ENCODE measurements around the gene TYMP.

The TYMP gene

DNA sequence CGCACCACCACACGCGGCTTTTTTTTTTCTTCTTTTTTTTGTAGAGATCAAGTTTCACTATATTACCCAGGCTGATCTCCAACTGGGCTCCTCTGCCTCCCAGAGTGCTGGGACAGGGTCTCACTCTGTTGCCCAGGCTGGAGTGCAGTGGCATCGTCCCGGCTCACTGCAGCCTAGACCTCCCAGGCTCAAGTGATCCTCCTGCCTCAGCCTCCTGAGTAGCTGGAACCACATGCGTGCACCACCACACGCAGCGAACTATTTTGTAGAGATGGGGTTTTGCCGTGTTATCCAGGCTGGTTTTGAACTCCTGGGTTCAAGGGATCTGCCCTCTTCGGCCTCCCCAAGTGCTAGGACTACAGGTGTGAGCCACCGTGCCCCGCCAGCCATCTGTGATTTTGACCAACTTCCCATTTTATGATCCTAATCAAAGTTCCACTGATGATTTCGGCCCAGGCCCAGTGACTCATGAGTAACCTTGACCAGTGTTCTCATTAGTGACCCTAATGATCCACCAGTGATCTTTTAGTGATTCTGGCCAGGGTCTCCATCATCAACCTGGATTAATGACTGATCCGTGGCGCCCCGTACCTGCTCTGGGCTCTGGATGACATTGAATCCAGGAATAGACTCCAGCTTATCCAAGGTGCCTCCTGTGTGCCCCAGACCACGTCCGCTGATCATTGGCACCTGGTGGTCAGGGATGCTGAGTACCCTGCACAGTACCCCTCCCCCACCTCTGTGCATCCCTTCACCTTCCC is 1.7 kb downstream of the TYMP start:
- H3K4me3 ChIP-seq (ENCODE audit: low read length) = no peak overlapping the region
- H3K36me3 ChIP-seq (ENCODE audit: insufficient read depth, low read length) = peaks cover 9% of the 10 kb centered on the region
- H3K27me3 ChIP-seq (ENCODE audit: insufficient read depth, low read length) = peaks cover 7% of the 10 kb centered on the region
- H3K9me3 ChIP-seq (ENCODE audit: low read length) = peaks cover 15% of the 10 kb centered on the region
- H3K4me1 ChIP-seq (ENCODE audit: insufficient read depth, low read length) = peaks cover 26% of the 10 kb centered on the region
- H2AFZ ChIP-seq (ENCODE audit: low read depth, low read length) = no peak overlapping the region

DNA sequence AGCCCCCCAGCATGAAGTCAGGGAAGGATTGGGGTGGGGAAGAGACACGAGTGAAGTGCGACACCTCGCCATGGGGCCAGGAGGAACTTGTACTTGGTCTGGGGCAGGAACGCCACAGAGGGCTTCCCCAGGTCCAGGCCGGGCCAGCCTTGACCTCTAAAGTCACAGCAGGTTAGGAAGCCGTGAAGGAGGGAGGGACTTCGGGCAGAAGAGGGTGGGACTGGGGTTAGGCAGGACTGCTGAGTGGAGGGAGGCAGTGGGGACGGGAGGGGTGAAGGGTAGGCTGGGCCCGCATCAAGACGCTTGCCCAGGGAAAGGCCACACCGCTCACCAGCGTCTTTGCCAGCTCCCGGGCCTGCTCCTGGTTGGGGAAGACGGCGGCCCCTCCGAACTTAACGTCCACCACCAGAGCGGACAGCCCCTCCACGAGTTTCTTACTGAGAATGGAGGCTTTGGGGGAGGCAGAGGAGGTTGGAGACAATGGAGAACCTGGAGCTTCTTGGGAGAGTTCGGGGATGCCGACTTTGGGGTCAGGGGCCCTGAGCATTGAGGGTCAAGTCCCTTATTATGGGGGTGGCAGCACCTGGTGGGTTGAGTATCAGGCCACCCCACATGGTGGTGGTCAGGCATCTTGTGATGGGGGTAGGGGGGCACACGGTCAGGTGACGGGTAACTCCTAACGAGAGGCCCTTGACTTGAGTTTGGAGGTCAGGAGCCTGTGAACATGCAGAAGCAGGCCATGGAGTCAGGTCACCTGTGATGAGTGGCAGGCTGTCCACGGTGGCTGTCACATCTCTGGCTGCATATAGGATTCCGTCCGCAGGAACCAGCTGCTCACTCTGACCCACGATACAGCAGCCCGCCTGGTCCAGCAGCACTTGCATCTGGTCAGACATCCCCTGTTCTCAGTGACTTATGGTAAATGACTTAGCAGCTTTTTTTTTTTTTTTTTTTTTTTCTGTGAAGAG is 2.7 kb downstream of the TYMP start:
- Histone ChIP-seq H2AFZ (ENCODE audit: low read depth, low read length) (no peak overlapping the region), H3K27me3 (ENCODE audit: insufficient read depth, low read length) (peaks cover 7% of the 10 kb centered on the region), H3K4me1 (ENCODE audit: insufficient read depth, low read length) (peaks cover 19% of the 10 kb centered on the region), H3K4me3 (ENCODE audit: low read length) (peak overlapping the region; percentile 79), H3K36me3 (ENCODE audit: insufficient read depth, low read length) (peaks cover 18% of the 10 kb centered on the region), H3K9me3 (ENCODE audit: low read length) (peaks cover 15% of the 10 kb centered on the region)

DNA sequence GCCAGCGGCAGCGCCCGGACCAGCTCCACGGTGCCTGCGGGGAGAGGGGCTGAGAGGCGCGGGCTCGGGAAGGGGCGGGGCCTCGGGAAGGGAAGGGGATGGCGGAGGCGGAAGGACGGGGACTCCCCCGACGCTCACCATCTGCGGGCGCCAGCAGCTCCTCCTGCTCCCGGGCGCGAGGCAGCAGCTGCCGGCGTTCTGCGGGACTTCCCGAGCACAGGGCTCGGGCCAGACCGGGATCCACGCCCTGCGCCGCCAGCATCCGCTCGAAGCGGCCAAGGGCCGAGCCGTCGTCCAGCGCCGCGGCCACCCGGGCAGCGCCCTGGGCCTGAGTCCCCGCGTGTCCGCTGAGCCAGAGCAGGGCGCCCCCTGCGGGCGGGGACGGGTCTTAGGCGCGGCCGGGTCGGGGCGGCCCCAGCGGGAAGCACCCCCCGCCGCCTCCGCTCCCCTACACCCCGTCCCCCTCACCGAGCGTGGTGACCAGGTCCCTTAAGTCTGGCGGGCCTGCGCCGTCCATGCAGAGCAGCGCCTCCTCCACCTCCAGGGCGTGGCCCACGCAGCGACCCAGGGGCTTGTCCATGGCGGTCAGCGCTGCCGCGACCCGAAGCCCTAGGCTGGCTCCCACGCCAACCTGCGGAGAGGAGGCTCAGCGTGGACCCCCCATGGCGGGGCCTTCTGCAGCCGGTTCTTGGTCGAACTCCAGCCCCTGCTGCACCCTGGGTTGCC is 3.5 kb downstream of the TYMP start:
- H3K36me3 ChIP-seq (ENCODE audit: insufficient read depth, low read length) = peaks cover 26% of the 10 kb centered on the region
- peaks cover 4% of the 10 kb centered on the region for H3K27me3 ChIP-seq (ENCODE audit: insufficient read depth, low read length)
- H2AFZ ChIP-seq (ENCODE audit: low read depth, low read length) = peak overlapping the region; percentile 76
- H3K9me3 ChIP-seq (ENCODE audit: low read length) = peaks cover 15% of the 10 kb centered on the region
- peaks cover 18% of the 10 kb centered on the region for H3K4me1 ChIP-seq (ENCODE audit: insufficient read depth, low read length)
- H3K4me3 ChIP-seq (ENCODE audit: low read length) = peak overlapping the region; percentile 79

DNA sequence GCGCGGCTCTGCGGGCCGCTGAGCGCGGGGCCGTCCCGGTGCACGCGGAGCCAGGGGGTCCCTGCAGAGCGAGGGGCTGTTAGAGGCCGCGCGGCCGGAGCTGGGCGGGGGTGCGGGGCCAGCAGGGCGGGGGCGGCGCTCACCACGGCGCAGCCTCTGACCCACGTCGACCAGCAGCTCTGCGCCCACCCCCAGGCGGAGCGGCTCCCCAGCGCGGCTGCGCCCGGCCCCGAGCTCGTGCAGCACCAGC is 4.0 kb downstream of the TYMP start:
- H2AFZ ChIP-seq (ENCODE audit: low read depth, low read length) = peak overlapping the region; percentile 76
- peaks cover 31% of the 10 kb centered on the region for H3K36me3 ChIP-seq (ENCODE audit: insufficient read depth, low read length)
- peaks cover 12% of the 10 kb centered on the region for H3K9me3 ChIP-seq (ENCODE audit: low read length)
- H3K4me3 ChIP-seq (ENCODE audit: low read length) = peak overlapping the region; percentile 79
- no peaks in the 10 kb centered on the region for H3K27me3 ChIP-seq (ENCODE audit: insufficient read depth, low read length)
- H3K4me1 ChIP-seq (ENCODE audit: insufficient read depth, low read length) = peaks cover 18% of the 10 kb centered on the region

DNA sequence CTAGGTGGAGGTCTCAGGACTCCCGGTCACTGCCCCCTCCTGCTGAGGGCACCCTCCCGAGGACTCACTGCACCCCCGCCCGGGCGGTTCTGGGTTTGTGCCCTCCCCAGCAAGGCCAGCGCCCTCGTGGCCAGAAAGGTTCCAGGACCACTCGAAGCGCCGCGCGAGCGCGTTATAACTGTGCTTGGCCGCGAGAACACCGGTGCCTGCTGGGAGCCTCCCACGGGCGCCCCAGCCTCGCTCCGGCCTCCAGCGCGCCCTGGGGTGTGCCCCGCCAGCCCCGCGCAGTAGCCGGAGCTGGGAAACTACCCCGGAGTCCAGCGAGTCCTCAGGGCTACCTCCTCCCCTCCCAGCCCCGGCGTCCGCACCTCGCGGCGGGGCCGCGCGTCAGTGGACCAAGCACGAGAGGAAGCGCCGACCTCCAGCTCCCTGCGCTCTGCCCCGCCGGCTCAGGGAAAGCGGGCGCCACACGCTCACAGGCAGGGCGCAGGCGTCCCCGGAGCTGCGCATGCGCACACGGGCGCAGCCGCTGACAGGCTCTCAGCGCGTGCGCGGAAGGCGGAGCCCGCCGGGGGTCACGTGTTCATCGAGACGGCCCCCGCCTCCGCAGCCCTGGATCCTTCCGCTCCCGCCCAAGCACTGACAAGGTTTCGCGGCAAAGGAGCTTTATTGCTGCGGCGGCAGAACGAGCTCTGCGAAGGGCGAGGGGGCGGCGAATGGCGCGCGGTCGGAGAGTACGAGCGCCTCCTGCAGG is 4.5 kb downstream of the TYMP start, which contains the start of gene SCO2:
TSS of gene SCO2 (minus strand) at position 495 of the 754 bp plus-strand sequence. CDS start 1,187 bp downstream, outside the sequence.
- H3K9me3 ChIP-seq (ENCODE audit: low read length) = peaks cover 10% of the 10 kb centered on the region
- H2AFZ ChIP-seq (ENCODE audit: low read depth, low read length) = peak within 1 kb of the TSS; percentile 76
- H3K36me3 ChIP-seq (ENCODE audit: insufficient read depth, low read length) = peaks cover 32% of the 10 kb centered on the region
- H3K4me3 ChIP-seq (ENCODE audit: low read length) = peak within 1 kb of the TSS; percentile 79
- H3K27me3 ChIP-seq (ENCODE audit: insufficient read depth, low read length) = no peaks in the 10 kb centered on the region
- H3K4me1 ChIP-seq (ENCODE audit: insufficient read depth, low read length) = peaks cover 18% of the 10 kb centered on the region

DNA sequence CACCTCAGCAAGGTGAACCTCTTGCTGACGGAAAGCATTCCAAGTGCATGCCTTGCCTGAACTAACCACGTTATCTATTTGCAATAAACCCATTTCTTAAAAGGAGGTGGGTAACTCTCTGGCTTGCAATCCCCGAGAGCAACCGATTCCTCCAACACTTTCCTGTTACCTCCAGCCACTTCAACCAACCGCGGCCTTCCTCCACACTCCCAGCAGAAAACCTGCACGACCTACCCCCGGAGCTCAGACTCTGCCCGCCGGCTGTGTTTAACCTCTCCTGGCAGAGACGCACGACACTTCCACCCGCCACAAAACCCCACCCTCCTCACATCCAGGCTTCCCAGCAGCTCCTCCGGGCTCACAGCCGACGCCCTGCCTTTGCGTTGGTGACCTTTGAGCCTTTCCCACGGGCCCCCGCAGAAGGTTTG is 5.1 kb downstream of the TYMP start:
- Histone ChIP-seq H3K27me3 (ENCODE audit: insufficient read depth, low read length) (no peaks in the 10 kb centered on the region), H3K4me3 (ENCODE audit: low read length) (peak overlapping the region; percentile 79), H3K9me3 (ENCODE audit: low read length) (peaks cover 8% of the 10 kb centered on the region), H2AFZ (ENCODE audit: low read depth, low read length) (no peak overlapping the region), H3K36me3 (ENCODE audit: insufficient read depth, low read length) (peaks cover 32% of the 10 kb centered on the region), H3K4me1 (ENCODE audit: insufficient read depth, low read length) (peaks cover 18% of the 10 kb centered on the region)

DNA sequence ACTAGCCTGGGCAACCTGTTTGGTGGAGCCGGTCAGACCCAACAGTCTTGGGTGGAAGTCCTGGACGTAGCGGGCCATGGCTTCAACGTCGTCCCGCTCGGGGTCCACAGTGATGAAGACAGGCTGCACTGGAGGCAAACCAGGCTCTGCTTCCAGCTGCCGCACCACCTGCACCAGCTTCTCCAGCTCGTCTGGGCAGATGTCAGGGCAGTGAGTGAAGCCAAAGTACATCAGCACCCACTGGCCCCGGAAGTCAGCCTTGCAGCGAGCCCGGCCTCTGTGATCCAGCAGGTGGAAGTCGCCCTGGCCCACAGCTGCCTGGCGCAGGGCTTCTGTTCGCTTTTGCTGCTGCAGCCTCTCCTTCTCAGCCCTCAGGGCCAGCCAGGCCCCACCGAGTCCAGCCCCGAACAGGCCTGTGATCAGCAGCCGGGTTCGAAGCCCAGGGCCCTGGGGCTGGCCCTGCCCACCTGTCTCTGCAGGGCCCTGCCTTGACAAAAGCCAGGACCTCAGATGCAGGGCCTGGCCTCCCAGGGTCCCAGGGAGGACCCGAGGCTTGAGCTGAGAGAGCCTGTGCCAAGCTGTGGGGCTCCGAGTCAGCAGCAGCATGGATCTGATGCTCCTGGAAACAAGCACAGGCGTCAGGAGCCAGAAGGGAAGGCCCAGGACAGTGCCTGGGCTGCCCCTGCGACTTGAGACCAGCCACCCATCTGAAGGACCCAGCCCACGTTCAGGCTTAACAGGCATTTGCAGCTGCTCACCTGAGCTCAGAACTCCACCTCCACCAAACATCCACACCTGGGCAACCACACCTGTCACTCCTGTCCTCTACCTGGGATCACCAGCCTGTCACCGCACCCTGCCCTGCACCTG is 5.8 kb downstream of the TYMP start:
- H3K9me3 ChIP-seq (ENCODE audit: low read length) = peaks cover 1% of the 10 kb centered on the region
- peaks cover 39% of the 10 kb centered on the region for H3K36me3 ChIP-seq (ENCODE audit: insufficient read depth, low read length)
- H3K4me1 ChIP-seq (ENCODE audit: insufficient read depth, low read length) = peaks cover 18% of the 10 kb centered on the region
- peak overlapping the region; percentile 79 for H3K4me3 ChIP-seq (ENCODE audit: low read length)
- no peaks in the 10 kb centered on the region for H3K27me3 ChIP-seq (ENCODE audit: insufficient read depth, low read length)
- no peak overlapping the region for H2AFZ ChIP-seq (ENCODE audit: low read depth, low read length)

DNA sequence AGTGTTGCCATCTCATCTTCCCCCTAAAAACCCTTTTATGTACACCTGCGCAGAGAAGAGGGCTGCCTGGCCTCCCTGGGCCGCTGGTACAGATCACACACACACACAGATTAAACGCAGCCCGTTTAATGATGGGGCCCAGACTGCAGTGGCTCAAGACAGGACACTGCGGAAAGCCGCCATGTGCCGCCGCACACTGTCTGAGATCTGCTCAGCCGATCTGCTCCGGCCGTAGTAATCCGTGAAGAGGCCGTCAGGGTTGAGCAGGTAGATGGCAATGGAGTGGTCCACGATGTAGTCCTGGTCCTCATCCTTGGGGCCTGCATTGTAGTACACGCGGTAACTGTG is 6.4 kb downstream of the TYMP start:
- Histone ChIP-seq H3K9me3 (ENCODE audit: low read length) (no peaks in the 10 kb centered on the region), H2AFZ (ENCODE audit: low read depth, low read length) (no peak overlapping the region), H3K36me3 (ENCODE audit: insufficient read depth, low read length) (peaks cover 45% of the 10 kb centered on the region), H3K4me3 (ENCODE audit: low read length) (no peak overlapping the region), H3K4me1 (ENCODE audit: insufficient read depth, low read length) (peaks cover 18% of the 10 kb centered on the region), H3K27me3 (ENCODE audit: insufficient read depth, low read length) (no peaks in the 10 kb centered on the region)

DNA sequence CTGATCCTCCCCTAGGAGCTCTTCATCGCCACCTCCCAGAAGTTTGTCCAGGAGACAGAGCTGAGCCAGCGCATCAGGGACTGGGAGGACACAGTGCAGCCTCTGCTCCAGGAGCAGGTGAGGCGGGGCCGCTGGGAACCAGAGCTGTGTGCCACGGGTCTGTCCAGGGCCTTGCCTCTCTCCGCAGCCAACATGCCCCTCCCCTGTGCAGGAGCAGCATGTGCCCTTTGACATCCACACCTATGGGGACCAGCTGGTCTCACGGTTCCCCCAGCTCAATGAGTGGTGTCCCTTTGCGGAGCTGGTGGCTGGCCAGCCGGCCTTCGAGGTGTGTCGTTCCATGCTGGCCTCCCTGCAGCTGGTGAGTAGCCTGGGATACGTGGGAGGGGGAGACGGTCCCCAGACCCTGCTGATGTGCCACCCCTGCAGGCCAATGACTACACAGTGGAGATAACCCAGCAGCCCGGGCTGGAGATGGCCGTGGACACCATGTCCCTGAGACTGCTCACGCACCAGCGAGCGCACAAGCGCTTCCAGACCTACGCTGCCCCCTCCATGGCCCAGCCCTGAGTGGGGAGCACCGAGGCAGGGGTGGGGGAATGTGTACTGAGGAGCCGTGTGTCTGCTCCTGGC is 6.9 kb downstream of the TYMP start:
- Histone ChIP-seq H3K36me3 (ENCODE audit: insufficient read depth, low read length) (peaks cover 50% of the 10 kb centered on the region), H3K27me3 (ENCODE audit: insufficient read depth, low read length) (no peaks in the 10 kb centered on the region), H3K9me3 (ENCODE audit: low read length) (no peaks in the 10 kb centered on the region)

DNA sequence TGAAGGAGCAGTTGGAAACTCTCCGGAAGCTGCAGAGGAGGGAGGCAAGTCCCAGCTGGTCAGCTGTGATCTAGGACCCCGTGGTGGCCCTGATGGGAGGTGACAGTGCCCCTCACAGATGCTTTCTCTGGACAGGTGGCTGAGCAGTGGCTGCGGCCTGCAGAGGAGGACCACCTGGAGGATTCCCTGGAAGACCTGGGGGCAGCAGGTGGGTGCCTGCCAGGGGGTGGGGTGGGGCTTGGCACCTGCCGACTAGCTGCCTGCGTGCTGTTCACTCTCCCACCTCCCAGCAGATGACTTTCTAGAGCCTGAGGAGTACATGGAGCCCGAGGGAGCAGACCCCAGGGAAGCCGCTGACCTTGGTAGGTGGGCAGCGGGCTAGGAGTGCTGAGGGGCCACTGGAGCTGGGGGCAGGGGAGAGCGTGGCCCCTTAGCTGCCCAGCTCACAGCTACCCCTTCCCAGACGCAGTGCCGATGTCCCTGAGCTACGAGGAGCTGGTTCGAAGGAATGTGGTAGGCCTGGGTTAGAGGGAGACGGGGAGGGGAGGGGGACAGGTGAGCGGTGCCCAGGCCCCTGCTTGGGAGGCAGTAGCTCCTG is 7.5 kb downstream of the TYMP start:
- peaks cover 18% of the 10 kb centered on the region for H3K4me1 ChIP-seq (ENCODE audit: insufficient read depth, low read length)
- H3K9me3 ChIP-seq (ENCODE audit: low read length) = no peaks in the 10 kb centered on the region
- no peaks in the 10 kb centered on the region for H3K27me3 ChIP-seq (ENCODE audit: insufficient read depth, low read length)
- H3K36me3 ChIP-seq (ENCODE audit: insufficient read depth, low read length) = peaks cover 56% of the 10 kb centered on the region
- H2AFZ ChIP-seq (ENCODE audit: low read depth, low read length) = no peak overlapping the region
- H3K4me3 ChIP-seq (ENCODE audit: low read length) = no peak overlapping the region

More for the DNA sequence above, 6.9 kb downstream of the TYMP start:
- no peak overlapping the region for H3K4me3 ChIP-seq (ENCODE audit: low read length)
- H3K4me1 ChIP-seq (ENCODE audit: insufficient read depth, low read length) = peaks cover 18% of the 10 kb centered on the region
- no peak overlapping the region for H2AFZ ChIP-seq (ENCODE audit: low read depth, low read length)

DNA sequence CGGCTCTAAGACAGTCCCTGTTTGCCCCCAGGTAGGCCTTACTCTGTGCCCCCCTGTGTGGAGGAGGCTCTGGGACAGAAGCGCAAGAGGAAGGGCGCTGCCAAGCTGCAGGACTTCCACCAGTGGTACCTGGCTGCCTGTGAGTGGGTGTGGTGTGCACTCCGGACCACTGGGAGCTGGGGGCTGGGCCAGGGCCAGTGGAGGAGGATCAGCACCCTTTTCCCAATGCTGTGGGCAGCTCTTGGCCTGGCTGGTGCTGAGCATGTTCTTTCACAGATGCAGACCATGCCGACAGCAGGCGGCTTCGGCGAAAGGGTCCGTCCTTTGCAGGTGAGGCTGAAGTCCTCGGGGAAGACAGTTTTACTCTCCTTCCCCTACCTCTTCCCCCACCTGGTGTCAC is 8.1 kb downstream of the TYMP start:
- H3K27me3 ChIP-seq (ENCODE audit: insufficient read depth, low read length) = no peaks in the 10 kb centered on the region
- H3K36me3 ChIP-seq (ENCODE audit: insufficient read depth, low read length) = peaks cover 61% of the 10 kb centered on the region

More for the DNA sequence above, 8.1 kb downstream of the TYMP start:
- Histone ChIP-seq H3K4me3 (ENCODE audit: low read length) (no peak overlapping the region), H3K4me1 (ENCODE audit: insufficient read depth, low read length) (peaks cover 15% of the 10 kb centered on the region), H2AFZ (ENCODE audit: low read depth, low read length) (no peak overlapping the region), H3K9me3 (ENCODE audit: low read length) (no peaks in the 10 kb centered on the region)

Measured in neuron (in vitro differentiated cells).